CD4-positive, alpha-beta T cell (primary cell): ENCODE measurements around the gene AFG3L2. TPM values are rescaled to one million over a fixed set of nuclear protein-coding genes. Genes with fewer than 3 reads are reported as not detected.
A peak's percentile ranks its signal among the peaks of the same experiment; 100 is the strongest.

Experiments used
- ATAC-seq: fragments of 200-7000 bp; cut with Tn5 transposase; one replicate; pipeline ENCODE4 v1.10.0; 2022; ENCODE audit warnings: mild to moderate bottlenecking; ENCODE audit not compliant: poor library complexity
- CTCF ChIA-PET: fragments of 350-600 bp; sonication (Branson Sonifier 250); formaldehyde crosslinking; loops from one replicate; lab custom pipeline; 2021; ENCODE audit warnings: antibody characterized with exemption, inconsistent platforms; lab: Charles Lee
- POLR2A ChIA-PET: fragments of 350-600 bp; sonication (Branson Sonifier 250); formaldehyde crosslinking; loops from one replicate; lab custom pipeline; 2021; ENCODE audit warnings: antibody characterized with exemption, inconsistent platforms; lab: Charles Lee
- DNase-seq, 14 experiments: peaks; one replicate each; pipeline ENCODE4 v3.0.0-alpha.2; 2013 to 2020; ENCODE audit warnings: mixed read lengths in 2 of 14
- H3K27ac ChIP-seq, 2 donors: one replicate each; pipeline versions ENCODE4 v1.5.1 to v1.7.0; 2013; ENCODE audit warnings: low read length in 2 of 2, low read depth in 1 of 2, mild to moderate bottlenecking in 1 of 2
- H3K27me3 ChIP-seq, 2 experiments: 1 replicate in 1 of 2; 2 replicates in 1 of 2; pipeline versions ENCODE4 v1.6.1 to v1.7.0; 2013; ENCODE audit warnings: low read length in 2 of 2, control low read depth in 1 of 2, mild to moderate bottlenecking in 1 of 2, moderate library complexity in 1 of 2; ENCODE audit not compliant: insufficient read depth in 2 of 2, control insufficient read depth in 1 of 2
- H3K36me3 ChIP-seq: one replicate; pipeline ENCODE4 v1.6.1; 2013; ENCODE audit warnings: low read length, control low read depth; ENCODE audit not compliant: insufficient read depth
- H3K4me1 ChIP-seq: one replicate; pipeline ENCODE4 v1.6.1; 2013; ENCODE audit warnings: low read length, control low read depth; ENCODE audit not compliant: insufficient read depth
- H3K4me3 ChIP-seq: one replicate; pipeline ENCODE4 v1.5.1; 2013; ENCODE audit warnings: mild to moderate bottlenecking, low read length, moderate library complexity
- H3K9me3 ChIP-seq, 2 experiments: 1 replicate in 1 of 2; 2 replicates in 1 of 2; pipeline versions ENCODE4 v1.6.1 to v1.7.0; 2013; ENCODE audit warnings: low read length in 2 of 2, mild to moderate bottlenecking in 2 of 2, control low read depth in 1 of 2, moderate library complexity in 1 of 2; ENCODE audit not compliant: control insufficient read depth in 1 of 2, insufficient read depth in 1 of 2
- H3K27ac Mint-ChIP-seq: one replicate; pipeline ENCODE4 v1.8.0; 2020; ENCODE audit warnings: mixed read lengths
- H3K27me3 Mint-ChIP-seq: one replicate; pipeline ENCODE4 v1.8.0; 2021; ENCODE audit warnings: mixed read lengths
- H3K36me3 Mint-ChIP-seq: one replicate; pipeline ENCODE4 v1.8.0; 2021; ENCODE audit warnings: low read depth, mixed read lengths
- H3K4me1 Mint-ChIP-seq: one replicate; pipeline ENCODE4 v1.8.0; 2021; ENCODE audit warnings: low read depth, mixed read lengths
- H3K4me3 Mint-ChIP-seq: one replicate; pipeline ENCODE4 v1.8.0; 2020; ENCODE audit warnings: mild to moderate bottlenecking, mixed read lengths
- H3K9me3 Mint-ChIP-seq: one replicate; pipeline ENCODE4 v1.8.0; 2020; ENCODE audit warnings: mixed read lengths
- CTCF ChIP-seq: fragments of 200-600 bp; IDR thresholded peaks from one replicate; pipeline ENCODE4 v1.8.0; 2022; ENCODE audit warnings: antibody characterized with exemption, mild to moderate bottlenecking
- intact Hi-C, 2 experiments: fragments of 100-400 bp; cut with DNase I in 1 of 2; cut with micrococcal nuclease in 1 of 2; formaldehyde crosslinking; loops; one replicate each; pipeline versions ENCODE4 v1.15.1 to v1.9.0; 2023 to 2025; cut with DNase I, micrococcal nuclease
- total RNA-seq, 174 experiments: library from RNA in 2 of 174; stranded (reverse) in 2 of 174; gene quantifications; one replicate each; pipeline ENCODE4 v1.2.3 and lab custom pipeline; 2021 to 2026

Gene AFG3L2
- total RNA-seq, 2 experiments from 2014 or later = 40.4 to 46.8 TPM

GRCh38 chr18:12372406-12372805, 4.6 kb downstream of the AFG3L2 start:
- Histone ChIP-seq H3K27me3 (no peaks in the 10 kb centered on the region), H3K4me3 (no peak overlapping the region), H3K9me3 (no peaks in the 10 kb centered on the region), H3K4me1 (peaks cover 36% of the 10 kb centered on the region), H3K27ac (no peak overlapping the region), H3K36me3 (peaks cover 16% of the 10 kb centered on the region)
- Mint-ChIP-seq H3K27ac (peak overlapping the region; percentile 37), H3K36me3 (peaks cover 51% of the 10 kb centered on the region), H3K9me3 (no peaks in the 10 kb centered on the region), H3K4me3 (peak overlapping the region; percentile 11), H3K4me1 (peaks cover 51% of the 10 kb centered on the region), H3K27me3 (no peaks in the 10 kb centered on the region)
- POLR2A ChIA-PET = no interaction called here
- DNase-seq = no peak
- intact Hi-C loops = loop anchor here in 1 of 2 experiments (5.0 to 10.0 kb wide), 3 partner anchors 468 to 1355 kb away; partner anchors contain the start of genes FAM210A, MPPE1 and RNMT
- TF ChIP-seq CTCF = no peak
- ATAC-seq = no peak
- CTCF ChIA-PET = no interaction called here

- H3K4me1 ChIP-seq = peaks cover 36% of the 10 kb centered on the region
- no peak for TF ChIP-seq CTCF
- H3K9me3 ChIP-seq = no peaks in the 10 kb centered on the region
- ChIA-PET CTCF (no interaction called here), POLR2A (no interaction called here)
- peaks cover 24% of the 10 kb centered on the region for H3K36me3 ChIP-seq
- intact Hi-C loops = loop anchor here in 1 of 2 experiments (5.0 to 10.0 kb wide), 3 partner anchors 467 to 1356 kb away; partner anchors contain the start of genes FAM210A, MPPE1 and RNMT
- Mint-ChIP-seq H3K27me3 (no peaks in the 10 kb centered on the region), H3K4me3 (no peak overlapping the region), H3K9me3 (no peaks in the 10 kb centered on the region), H3K4me1 (peaks cover 51% of the 10 kb centered on the region), H3K27ac (peak overlapping the region; percentile 24), H3K36me3 (peaks cover 59% of the 10 kb centered on the region)
- H3K27me3 ChIP-seq = no peaks in the 10 kb centered on the region
- ATAC-seq (no peak), DNase-seq (peak in 1 of 14 experiments; percentile 7)
- no peak overlapping the region for H3K27ac ChIP-seq
- no peak overlapping the region for H3K4me3 ChIP-seq
These were observed 5.4 kb downstream of the AFG3L2 start for GRCh38 chr18:12371590-12371989.

GRCh38 chr18:12369211-12369610, 7.8 kb downstream of the AFG3L2 start:
- ChIA-PET POLR2A (no interaction called here), CTCF (no interaction called here)
- H3K27ac ChIP-seq = no peak overlapping the region
- H3K9me3 ChIP-seq = no peaks in the 10 kb centered on the region
- peaks cover 12% of the 10 kb centered on the region for H3K4me1 ChIP-seq
- H3K4me3 Mint-ChIP-seq = no peak overlapping the region
- no peak for TF ChIP-seq CTCF
- peaks cover 34% of the 10 kb centered on the region for H3K4me1 Mint-ChIP-seq
- DNase-seq (no peak), ATAC-seq (no peak)
- H3K4me3 ChIP-seq = no peak overlapping the region
- intact Hi-C loops = no loop called here
- no peaks in the 10 kb centered on the region for H3K27me3 Mint-ChIP-seq
- peaks cover 71% of the 10 kb centered on the region for H3K36me3 Mint-ChIP-seq
- H3K27me3 ChIP-seq = no peaks in the 10 kb centered on the region
- H3K9me3 Mint-ChIP-seq = no peaks in the 10 kb centered on the region
- peaks cover 46% of the 10 kb centered on the region for H3K36me3 ChIP-seq
- H3K27ac Mint-ChIP-seq = no peak overlapping the region
